ENCODE data around the gene RYR3. TPM values are rescaled to one million over a fixed set of nuclear protein-coding genes. Genes with fewer than 3 reads are reported as not detected.

The RYR3 gene
- total RNA-seq, 1 donor from 2014 or later: 7.4 TPM

GRCh38 chr15:33317896-33318295, 7.1 kb downstream of the RYR3 start:
- Mint-ChIP-seq H3K27me3 (ENCODE audit: unreplicated experiment) (no peaks in the 10 kb centered on the region), H3K9me3 (ENCODE audit: unreplicated experiment) (no peaks in the 10 kb centered on the region), H3K4me3 (ENCODE audit: unreplicated experiment) (no peak overlapping the region), H3K27ac (ENCODE audit: unreplicated experiment) (no peak overlapping the region), H3K36me3 (ENCODE audit: unreplicated experiment) (no peaks in the 10 kb centered on the region), H3K4me1 (ENCODE audit: low read depth, unreplicated experiment) (peaks cover 12% of the 10 kb centered on the region)
- no peak for TF ChIP-seq CTCF (IDR thresholded peaks at IDR 0.05; ENCODE audit: partially characterized antibody, unreplicated experiment)
- no peak for DNase-seq

- Mint-ChIP-seq H3K27ac (ENCODE audit: unreplicated experiment) (no peak overlapping the region), H3K9me3 (ENCODE audit: unreplicated experiment) (no peaks in the 10 kb centered on the region), H3K27me3 (ENCODE audit: unreplicated experiment) (no peaks in the 10 kb centered on the region), H3K36me3 (ENCODE audit: unreplicated experiment) (no peaks in the 10 kb centered on the region), H3K4me3 (ENCODE audit: unreplicated experiment) (no peak overlapping the region), H3K4me1 (ENCODE audit: low read depth, unreplicated experiment) (peaks cover 12% of the 10 kb centered on the region)
- DNase-seq: no peak
- TF ChIP-seq CTCF (IDR thresholded peaks at IDR 0.05; ENCODE audit: partially characterized antibody, unreplicated experiment): no peak
Observed at GRCh38 chr15:33320017-33320416, 9.2 kb downstream of the RYR3 start.

GRCh38 chr15:33322091-33322490, 11.3 kb downstream of the RYR3 start:
- Mint-ChIP-seq H3K4me1 (ENCODE audit: low read depth, unreplicated experiment) (peaks cover 12% of the 10 kb centered on the region), H3K9me3 (ENCODE audit: unreplicated experiment) (no peaks in the 10 kb centered on the region), H3K4me3 (ENCODE audit: unreplicated experiment) (no peak overlapping the region), H3K27ac (ENCODE audit: unreplicated experiment) (no peak overlapping the region), H3K27me3 (ENCODE audit: unreplicated experiment) (no peaks in the 10 kb centered on the region), H3K36me3 (ENCODE audit: unreplicated experiment) (no peaks in the 10 kb centered on the region)
- no peak for DNase-seq
- no peak for TF ChIP-seq CTCF (IDR thresholded peaks at IDR 0.05; ENCODE audit: partially characterized antibody, unreplicated experiment)

GRCh38 chr15:33324609-33325008, 13.8 kb downstream of the RYR3 start:
- peaks cover 4% of the 10 kb centered on the region for H3K4me1 Mint-ChIP-seq (ENCODE audit: low read depth, unreplicated experiment)
- no peak for DNase-seq
- H3K36me3 Mint-ChIP-seq (ENCODE audit: unreplicated experiment): no peaks in the 10 kb centered on the region
- H3K4me3 Mint-ChIP-seq (ENCODE audit: unreplicated experiment): no peak overlapping the region
- no peak for TF ChIP-seq CTCF (IDR thresholded peaks at IDR 0.05; ENCODE audit: partially characterized antibody, unreplicated experiment)
- H3K27me3 Mint-ChIP-seq (ENCODE audit: unreplicated experiment): no peaks in the 10 kb centered on the region
- H3K9me3 Mint-ChIP-seq (ENCODE audit: unreplicated experiment): no peaks in the 10 kb centered on the region
- no peak overlapping the region for H3K27ac Mint-ChIP-seq (ENCODE audit: unreplicated experiment)

- no peak for DNase-seq
- no peak for TF ChIP-seq CTCF (IDR thresholded peaks at IDR 0.05; ENCODE audit: partially characterized antibody, unreplicated experiment)
- Mint-ChIP-seq H3K27me3 (ENCODE audit: unreplicated experiment) (no peaks in the 10 kb centered on the region), H3K9me3 (ENCODE audit: unreplicated experiment) (no peaks in the 10 kb centered on the region), H3K4me1 (ENCODE audit: low read depth, unreplicated experiment) (no peaks in the 10 kb centered on the region), H3K36me3 (ENCODE audit: unreplicated experiment) (no peaks in the 10 kb centered on the region), H3K4me3 (ENCODE audit: unreplicated experiment) (no peak overlapping the region), H3K27ac (ENCODE audit: unreplicated experiment) (no peak overlapping the region)
Observed at GRCh38 chr15:33326908-33327307, 16.1 kb downstream of the RYR3 start.
